Endodermal cell (in vitro differentiated cells): ENCODE measurements around the gene PARVB. TPM values are rescaled to one million over a fixed set of nuclear protein-coding genes. Genes with fewer than 3 reads are reported as not detected.

Experiments
- DNase-seq: peaks from one replicate; pipeline ENCODE4 v3.0.0-alpha.2; 2017
- H3K27ac ChIP-seq: 2 replicates; pipeline ENCODE4 v1.5.1; 2013; ENCODE audit warnings: mild to moderate bottlenecking, low read depth, low read length, moderate library complexity
- H3K27me3 ChIP-seq: 2 replicates; pipeline ENCODE4 v1.6.1; 2013; ENCODE audit warnings: mild to moderate bottlenecking, low read length, moderate library complexity; ENCODE audit not compliant: insufficient read depth, control insufficient read depth, poor library complexity, severe bottlenecking
- H3K36me3 ChIP-seq: 2 replicates; pipeline ENCODE4 v1.7.0; 2013; ENCODE audit warnings: mild to moderate bottlenecking, low read length, moderate library complexity; ENCODE audit not compliant: control insufficient read depth, insufficient read depth
- H3K4me1 ChIP-seq: one replicate; pipeline ENCODE4 v1.7.0; 2013; ENCODE audit warnings: low read length; ENCODE audit not compliant: control insufficient read depth, insufficient read depth
- H3K4me3 ChIP-seq: 2 replicates; pipeline ENCODE4 v1.5.1; 2013; ENCODE audit warnings: mild to moderate bottlenecking, low read length, moderate library complexity
- H3K9ac ChIP-seq: 2 replicates; pipeline ENCODE4 v1.6.1; 2013; ENCODE audit warnings: mild to moderate bottlenecking, low read length, moderate library complexity; ENCODE audit not compliant: poor library complexity, severe bottlenecking; ENCODE audit errors: extremely low read depth
- H3K9me3 ChIP-seq: 2 replicates; pipeline ENCODE4 v1.6.1; 2013; ENCODE audit warnings: mild to moderate bottlenecking, low read length, moderate library complexity; ENCODE audit not compliant: control insufficient read depth
- H3K27ac Mint-ChIP-seq: 2 replicates; pipeline ENCODE4 v1.8.0; 2020; ENCODE audit warnings: mixed read lengths
- H3K27me3 Mint-ChIP-seq: 2 replicates; pipeline ENCODE4 v1.8.0; 2021; ENCODE audit warnings: mild to moderate bottlenecking, mixed read lengths; ENCODE audit not compliant: insufficient read depth
- H3K36me3 Mint-ChIP-seq: 2 replicates; pipeline ENCODE4 v1.8.0; 2020; ENCODE audit warnings: low read depth, mixed read lengths
- H3K4me1 Mint-ChIP-seq: 2 replicates; pipeline ENCODE4 v1.8.0; 2020; ENCODE audit warnings: mixed read lengths
- H3K4me3 Mint-ChIP-seq: 2 replicates; pipeline ENCODE4 v1.8.0; 2020; ENCODE audit warnings: mild to moderate bottlenecking, moderate library complexity, mixed read lengths
- H3K9me3 Mint-ChIP-seq: 2 replicates; pipeline ENCODE4 v1.8.0; 2020; ENCODE audit warnings: mild to moderate bottlenecking, mixed read lengths
- CTCF ChIP-seq: fragments of 200-600 bp; sonication (generic); conservative IDR thresholded peaks from 2 replicates; pipeline ENCODE4 v1.5.0; 2021; ENCODE audit warnings: antibody characterized with exemption, mild to moderate bottlenecking
- WGBS, 2 experiments: methylation state at CpG; one replicate each; pipeline versions ENCODE4 v1.1.5 to v1.1.7; 2013; ENCODE audit warnings: missing lambda C conversion rate in 2 of 2, mixed read lengths in 1 of 2; ENCODE audit not compliant: insufficient coverage in 1 of 2, insufficient read length in 1 of 2; 5-methylcytosine and 5-hydroxymethylcytosine counted together
- total RNA-seq, 2 donors: library from RNA; stranded (reverse); fragmentation: NEBNext Ultra II Directional in 1 of 2; extraction: Animal tissue kit (Norgen Biotek cat#: 25700) in 1 of 2; gene quantifications; 2 replicates in 1 of 2; 3 replicates in 1 of 2; pipeline ENCODE4 v1.2.1, GENCODE V29; 2021

The PARVB gene
- total RNA-seq, 2 donors from 2014 or later = 29.6 to 32.3 TPM

DNA sequence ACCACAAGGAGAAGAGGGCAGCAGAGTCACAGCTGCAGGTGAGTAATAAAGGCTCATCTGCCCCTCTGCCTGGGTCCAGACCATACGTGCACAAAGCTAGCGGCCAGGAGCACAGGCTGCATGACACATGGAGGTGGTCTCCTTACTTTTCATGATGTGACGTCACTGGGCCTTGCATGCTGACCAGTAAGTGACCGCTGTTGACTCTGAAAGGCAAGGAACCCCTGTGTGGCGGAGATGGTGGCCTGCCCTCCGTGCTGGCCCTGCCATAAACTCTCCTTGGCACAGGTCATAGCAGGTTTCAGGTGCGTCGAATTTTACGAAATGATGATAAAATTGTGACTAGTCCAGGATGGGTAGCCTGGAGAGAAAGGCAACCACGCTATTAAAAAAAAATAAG, 149.1 kb downstream of the PARVB start:
- peaks cover 8% of the 10 kb centered on the region for H3K4me1 Mint-ChIP-seq
- H3K36me3 ChIP-seq = no peaks in the 10 kb centered on the region
- peaks cover 4% of the 10 kb centered on the region for H3K4me1 ChIP-seq
- H3K9me3 Mint-ChIP-seq = no peaks in the 10 kb centered on the region
- H3K9ac ChIP-seq = no peak overlapping the region
- no peaks in the 10 kb centered on the region for H3K27me3 Mint-ChIP-seq
- H3K4me3 Mint-ChIP-seq = no peak overlapping the region
- no peak for DNase-seq
- no peaks in the 10 kb centered on the region for H3K36me3 Mint-ChIP-seq
- H3K27ac Mint-ChIP-seq = no peak overlapping the region
- TF ChIP-seq CTCF = no peak
- no peaks in the 10 kb centered on the region for H3K9me3 ChIP-seq
- 93 to 96% methylated on average over 10 of the region's 10 CpGs for WGBS, 2 experiments
- no peaks in the 10 kb centered on the region for H3K27me3 ChIP-seq
- no peak overlapping the region for H3K27ac ChIP-seq
- H3K4me3 ChIP-seq = no peak overlapping the region

GRCh38 chr22:44175676-44176075, 151.6 kb downstream of the PARVB start:
- Mint-ChIP-seq H3K9me3 (no peaks in the 10 kb centered on the region), H3K4me1 (peaks cover 16% of the 10 kb centered on the region), H3K4me3 (no peak overlapping the region), H3K36me3 (no peaks in the 10 kb centered on the region), H3K27me3 (no peaks in the 10 kb centered on the region), H3K27ac (no peak overlapping the region)
- DNase-seq = no peak
- no peak for TF ChIP-seq CTCF
- no peaks in the 10 kb centered on the region for H3K9me3 ChIP-seq
- H3K36me3 ChIP-seq = no peaks in the 10 kb centered on the region
- H3K27ac ChIP-seq = no peak overlapping the region
- H3K4me3 ChIP-seq = no peak overlapping the region
- H3K27me3 ChIP-seq = no peaks in the 10 kb centered on the region
- H3K4me1 ChIP-seq = peaks cover 16% of the 10 kb centered on the region
- 82 to 86% methylated on average over 7 to 8 of the region's 8 CpGs for WGBS, 2 experiments
- H3K9ac ChIP-seq = no peak overlapping the region

DNA sequence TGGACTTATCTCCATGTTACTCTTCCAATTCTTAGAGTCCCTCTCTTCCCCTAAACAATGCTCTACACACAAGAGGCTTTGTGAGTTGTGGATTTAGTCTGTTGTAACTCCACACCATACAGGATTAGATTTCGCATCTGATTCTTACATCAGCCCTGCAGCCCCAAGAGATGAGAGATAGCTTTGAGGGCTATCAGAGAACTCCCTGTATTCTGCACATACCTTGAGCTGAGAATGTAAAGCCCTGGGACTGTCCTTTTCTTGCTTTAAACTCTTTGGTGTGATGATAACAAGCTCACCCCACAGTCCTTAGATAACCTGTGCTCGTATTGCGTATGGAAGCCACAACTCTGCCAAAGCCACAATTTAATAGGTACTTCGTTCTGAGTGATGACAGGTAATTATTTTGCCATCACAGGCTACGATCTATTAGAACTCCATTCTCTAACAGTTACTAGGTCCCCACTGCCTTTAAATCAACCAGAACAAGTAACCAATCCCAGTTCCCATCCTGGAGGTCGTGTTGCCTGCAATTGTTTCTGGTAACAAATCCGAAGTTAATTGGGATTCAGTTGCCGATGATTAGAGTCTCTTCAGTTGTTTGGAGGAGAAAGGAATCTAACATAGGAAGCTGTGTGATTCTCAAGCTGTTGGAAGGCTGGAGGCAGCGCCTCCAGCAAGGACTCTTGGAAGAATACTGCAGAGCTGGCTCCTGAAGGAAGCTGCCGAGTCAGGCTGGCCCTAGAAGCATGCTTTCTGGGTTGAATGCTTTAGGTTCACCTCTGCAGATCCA, 155.3 kb downstream of the PARVB start:
- Histone ChIP-seq H3K27me3 (no peaks in the 10 kb centered on the region), H3K9me3 (no peaks in the 10 kb centered on the region), H3K36me3 (no peaks in the 10 kb centered on the region), H3K4me3 (no peak overlapping the region), H3K27ac (no peak overlapping the region), H3K9ac (no peak overlapping the region), H3K4me1 (peaks cover 12% of the 10 kb centered on the region)
- DNase-seq = no peak
- Mint-ChIP-seq H3K27me3 (no peaks in the 10 kb centered on the region), H3K27ac (no peak overlapping the region), H3K36me3 (no peaks in the 10 kb centered on the region), H3K4me3 (no peak overlapping the region), H3K4me1 (peaks cover 13% of the 10 kb centered on the region), H3K9me3 (no peaks in the 10 kb centered on the region)
- no peak for TF ChIP-seq CTCF
- WGBS, 2 experiments = 73 to 78% methylated on average over 7 to 10 of the region's 10 CpGs
